HG02885 (cell line): ENCODE data around the gene CERS1.
A peak's percentile ranks its signal among the peaks of the same experiment; 100 is the strongest.

ENCODE experiments used
- ATAC-seq: cut with Tn5 transposase; IDR thresholded peaks from one replicate; pipeline ENCODE4 v1.9.1; 2021; ENCODE audit warnings: mild to moderate bottlenecking; ENCODE audit not compliant: unreplicated experiment, poor library complexity

CERS1 gene, protein sequence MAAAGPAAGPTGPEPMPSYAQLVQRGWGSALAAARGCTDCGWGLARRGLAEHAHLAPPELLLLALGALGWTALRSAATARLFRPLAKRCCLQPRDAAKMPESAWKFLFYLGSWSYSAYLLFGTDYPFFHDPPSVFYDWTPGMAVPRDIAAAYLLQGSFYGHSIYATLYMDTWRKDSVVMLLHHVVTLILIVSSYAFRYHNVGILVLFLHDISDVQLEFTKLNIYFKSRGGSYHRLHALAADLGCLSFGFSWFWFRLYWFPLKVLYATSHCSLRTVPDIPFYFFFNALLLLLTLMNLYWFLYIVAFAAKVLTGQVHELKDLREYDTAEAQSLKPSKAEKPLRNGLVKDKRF

DNA sequence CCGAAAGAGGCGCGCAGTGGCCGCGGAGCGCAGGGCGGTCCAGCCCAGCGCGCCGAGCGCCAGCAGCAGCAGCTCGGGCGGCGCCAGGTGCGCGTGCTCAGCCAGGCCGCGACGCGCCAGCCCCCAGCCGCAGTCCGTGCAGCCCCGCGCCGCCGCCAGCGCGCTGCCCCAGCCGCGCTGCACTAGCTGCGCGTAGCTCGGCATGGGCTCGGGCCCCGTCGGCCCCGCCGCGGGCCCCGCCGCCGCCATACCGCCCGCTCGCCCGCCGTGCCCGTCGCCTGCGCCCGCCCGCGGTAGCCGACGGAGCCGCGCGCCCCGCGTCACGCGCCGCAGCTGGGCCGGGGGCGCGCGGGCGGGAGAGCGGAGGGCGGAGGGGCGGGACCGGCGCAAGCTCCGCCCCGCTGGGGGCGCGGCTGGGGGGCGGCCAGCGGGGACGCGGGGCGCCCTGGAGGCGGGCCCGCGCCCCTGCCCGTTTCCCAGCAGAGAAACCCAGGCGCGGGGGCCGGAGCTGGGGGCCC is at the start of gene CERS1:
TSS of gene CERS1 (minus strand) at position 335 of the 518 bp plus-strand sequence. CDS start at position 249, 86 bp downstream.
- ATAC-seq: no peak

DNA sequence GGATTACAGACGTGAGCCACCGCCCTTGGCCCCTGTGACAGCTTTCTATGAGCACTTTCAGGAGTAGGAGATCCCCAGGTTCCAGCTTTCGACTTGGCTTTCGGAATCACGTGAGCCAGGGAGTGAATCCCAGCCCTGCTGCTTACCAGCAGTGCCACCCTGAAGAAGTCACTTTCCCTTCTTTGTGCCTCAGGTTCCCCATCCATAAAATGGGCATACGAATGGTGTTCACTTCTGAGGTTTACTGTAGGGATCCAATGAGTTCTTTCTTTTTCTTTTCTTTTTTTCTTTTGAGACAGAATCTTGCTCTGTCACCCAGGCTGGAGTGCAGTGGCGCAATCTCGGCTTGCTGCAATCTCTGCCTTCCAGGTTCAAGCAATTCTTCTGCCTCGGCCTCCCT is 49.3 kb upstream of the CERS1 start:
- no peak for ATAC-seq

DNA sequence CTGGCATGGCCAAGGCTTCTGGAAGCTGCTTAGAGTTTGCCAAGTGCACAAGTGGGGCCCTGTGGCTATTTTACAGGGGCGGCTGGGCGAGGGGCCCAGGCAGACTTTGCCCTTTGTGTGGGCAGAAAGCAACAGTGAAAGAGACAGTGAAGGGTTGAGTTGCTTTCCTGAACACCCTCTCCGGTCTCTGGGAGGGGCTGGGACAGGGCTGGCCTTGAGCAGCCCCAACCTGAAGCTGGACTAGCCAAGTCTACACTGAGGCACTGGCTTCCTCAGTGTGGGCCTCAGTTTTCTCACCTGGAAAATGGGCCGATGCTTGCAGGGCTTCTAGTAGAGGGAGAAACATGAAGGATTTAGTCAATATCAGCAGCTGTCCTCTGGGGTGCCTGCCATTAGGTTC is 47.5 kb upstream of the CERS1 start:
- no peak for ATAC-seq

DNA sequence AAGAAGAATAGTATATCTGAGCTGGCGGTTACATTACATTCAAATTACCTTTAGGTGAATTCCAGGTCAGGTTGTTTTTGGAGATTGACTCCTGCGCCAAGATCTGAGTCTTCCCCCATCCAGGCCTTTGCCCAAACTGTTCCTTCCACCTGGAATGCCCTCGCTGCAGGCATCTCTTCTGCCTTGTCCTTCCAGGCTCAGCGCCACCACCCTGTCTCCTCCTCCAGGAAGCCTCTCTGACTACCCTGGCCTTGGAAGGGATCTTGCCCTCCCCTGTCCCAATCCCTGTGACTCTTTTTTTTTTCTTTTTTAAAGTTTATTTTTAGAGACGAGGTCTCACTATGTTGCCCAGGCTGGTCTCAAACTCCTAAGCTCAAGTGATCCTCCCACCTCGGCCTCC is 46.7 kb upstream of the CERS1 start:
- no peak for ATAC-seq

DNA sequence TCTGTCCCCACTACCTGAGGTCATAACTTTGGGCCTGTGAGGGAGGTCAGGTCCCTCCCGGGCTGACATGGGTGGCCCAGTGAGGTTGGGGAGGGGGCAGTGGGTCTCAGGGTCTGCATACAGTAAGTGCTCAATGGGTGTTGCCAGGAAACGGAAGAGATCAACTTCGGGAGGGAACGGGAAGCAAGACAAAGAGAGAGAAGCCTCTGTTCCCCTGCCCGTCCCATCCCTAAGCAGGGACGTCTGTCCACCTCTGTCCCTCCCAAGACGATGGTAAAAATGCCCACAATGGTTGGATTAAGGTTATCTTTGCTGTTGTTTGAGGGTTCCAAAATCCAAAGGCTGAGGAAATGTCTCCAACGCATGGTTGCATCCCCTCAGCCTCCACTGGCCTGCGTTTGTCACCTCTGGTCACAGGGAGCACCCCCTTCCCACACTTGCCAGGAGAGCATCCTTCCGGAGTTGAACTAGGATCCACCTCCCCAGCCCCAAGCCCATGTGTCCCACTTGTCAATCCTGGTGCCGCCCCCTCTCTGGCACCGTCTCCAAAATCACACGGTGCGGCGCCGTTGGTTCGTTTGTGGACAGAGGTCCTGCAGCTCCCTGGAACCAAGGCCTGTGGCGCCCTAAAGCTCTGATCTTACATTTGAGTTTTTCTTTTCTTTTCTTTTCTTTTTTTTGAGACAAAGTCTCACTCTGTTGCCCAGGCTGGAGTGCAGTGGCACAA is 45.8 kb upstream of the CERS1 start:
- no peak for ATAC-seq

DNA sequence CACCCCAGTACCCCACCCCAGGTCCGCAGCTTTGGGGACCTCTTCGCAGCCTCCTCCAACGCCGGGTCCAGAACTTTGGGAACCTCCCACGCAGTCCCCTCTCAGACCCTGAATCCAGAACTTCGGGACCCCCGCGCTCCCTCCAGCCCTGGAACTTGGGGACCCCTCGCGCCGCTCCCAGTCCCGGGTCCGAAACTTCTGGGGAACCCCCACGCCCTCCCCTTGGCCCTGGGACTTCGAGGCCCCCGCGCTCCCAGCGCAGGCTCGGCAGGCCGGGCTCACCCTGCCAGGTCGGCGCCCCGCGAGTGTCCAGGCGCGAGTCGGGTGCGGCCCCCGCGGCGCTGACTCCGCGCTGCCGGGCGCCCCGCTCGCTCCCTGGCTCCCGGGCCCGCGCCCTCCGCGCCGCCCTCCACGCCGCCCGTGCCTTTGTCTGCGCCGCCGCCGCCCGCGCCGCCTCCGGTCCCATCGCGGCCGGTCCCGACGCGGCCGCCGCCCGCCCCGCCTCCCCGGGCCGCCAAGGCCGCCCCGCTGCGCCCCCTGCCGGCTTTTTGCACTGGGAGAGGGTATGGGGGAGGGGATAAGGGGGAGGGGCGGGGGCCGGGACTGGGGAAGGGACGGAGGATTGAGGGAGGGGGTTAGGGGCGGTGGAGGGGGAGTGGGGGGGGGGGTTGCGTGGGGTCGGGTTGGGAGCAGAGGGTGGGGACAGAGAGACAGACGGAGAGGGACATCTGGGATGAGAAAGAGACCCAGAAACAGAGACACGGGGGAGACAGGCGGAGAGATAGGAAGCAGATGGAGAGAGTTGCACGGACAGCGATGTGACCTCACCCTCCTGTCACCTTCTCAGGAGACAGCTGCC is 45.0 kb upstream of the CERS1 start, which contains the start of gene HOMER3:
TSS of gene HOMER3 (minus strand) at position 449 of the 859 bp plus-strand sequence. CDS start 2,235 bp downstream, outside the sequence.
- peak; percentile 59 for ATAC-seq

DNA sequence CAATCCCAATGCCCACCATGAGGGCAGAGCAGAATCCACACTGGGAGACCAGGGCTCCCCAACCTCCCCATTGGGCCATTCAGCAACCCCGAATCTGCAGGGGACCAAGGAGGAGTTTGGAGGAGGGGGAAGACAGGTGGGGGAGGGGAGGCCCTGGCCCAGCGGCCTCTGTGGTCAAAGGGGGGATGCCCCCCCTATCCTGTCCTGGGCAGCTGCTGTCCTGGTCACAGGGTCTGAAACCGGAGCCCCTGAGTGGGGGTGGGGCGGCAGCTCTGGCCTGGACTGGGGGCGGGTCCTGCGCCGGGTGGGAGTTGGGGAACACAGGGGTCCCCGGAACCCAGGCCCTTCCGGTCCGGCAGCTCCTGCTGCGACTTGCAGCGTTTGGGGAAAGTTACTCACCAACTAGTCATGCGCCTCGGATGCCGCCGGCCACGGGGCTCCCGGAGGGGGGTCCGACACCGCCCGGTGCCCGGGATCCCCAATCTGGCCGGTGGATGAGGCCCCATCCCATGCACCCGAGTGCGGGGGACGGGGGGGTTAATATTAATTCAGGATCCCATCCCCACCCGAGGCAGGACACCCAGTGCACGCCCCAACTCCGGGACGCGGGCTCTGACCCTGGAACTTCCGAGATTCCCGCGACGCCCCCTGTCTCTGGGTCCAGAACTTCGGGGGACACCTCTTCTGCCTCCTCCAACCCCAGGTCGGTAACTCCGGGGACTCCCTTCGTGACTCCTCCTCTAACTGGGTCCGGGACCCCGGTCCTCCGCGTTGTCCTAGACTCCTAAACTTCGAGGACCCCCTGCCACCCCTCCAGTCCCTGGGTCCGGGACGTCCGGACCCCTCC is 44.2 kb upstream of the CERS1 start:
- no peak for ATAC-seq

DNA sequence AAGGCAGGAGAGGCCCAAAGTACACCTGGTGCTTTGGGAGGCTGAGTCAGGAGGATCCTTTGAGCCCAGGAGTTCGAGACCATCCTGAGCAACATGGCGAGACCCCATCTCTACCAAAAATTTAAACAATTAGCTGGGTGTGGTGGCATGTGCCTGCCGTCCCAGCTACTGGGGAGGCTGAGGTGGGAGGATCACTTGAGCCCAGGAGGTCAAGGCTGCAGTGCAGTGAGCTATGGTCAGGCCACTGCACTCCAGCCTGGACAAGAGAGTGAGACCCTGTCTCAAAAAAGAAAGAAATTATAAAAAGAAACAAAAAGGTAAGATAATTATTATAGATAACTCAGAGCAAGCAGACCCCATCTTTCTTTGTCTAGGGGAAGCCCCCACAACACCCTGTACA is 43.2 kb upstream of the CERS1 start:
- no peak for ATAC-seq

DNA sequence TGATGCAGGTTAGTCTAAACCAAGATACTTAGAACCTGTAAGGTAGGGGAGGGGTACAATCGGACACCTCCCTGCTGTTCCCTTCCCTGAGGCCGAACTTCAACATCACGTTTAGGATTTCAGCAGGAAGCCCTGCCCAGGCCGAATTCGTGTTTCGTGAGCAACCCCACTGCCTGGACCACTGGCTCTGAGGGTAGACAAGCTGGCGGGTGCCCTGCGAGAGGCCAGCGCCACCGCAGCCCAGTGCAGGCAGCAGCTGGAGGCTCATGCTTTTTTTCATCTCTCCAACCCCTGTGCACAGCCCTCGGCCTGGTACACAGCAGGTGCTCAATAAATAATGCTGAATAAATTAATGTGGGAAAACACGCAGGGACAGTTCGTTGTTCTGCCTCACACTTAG is 37.3 kb upstream of the CERS1 start:
- no peak for ATAC-seq

DNA sequence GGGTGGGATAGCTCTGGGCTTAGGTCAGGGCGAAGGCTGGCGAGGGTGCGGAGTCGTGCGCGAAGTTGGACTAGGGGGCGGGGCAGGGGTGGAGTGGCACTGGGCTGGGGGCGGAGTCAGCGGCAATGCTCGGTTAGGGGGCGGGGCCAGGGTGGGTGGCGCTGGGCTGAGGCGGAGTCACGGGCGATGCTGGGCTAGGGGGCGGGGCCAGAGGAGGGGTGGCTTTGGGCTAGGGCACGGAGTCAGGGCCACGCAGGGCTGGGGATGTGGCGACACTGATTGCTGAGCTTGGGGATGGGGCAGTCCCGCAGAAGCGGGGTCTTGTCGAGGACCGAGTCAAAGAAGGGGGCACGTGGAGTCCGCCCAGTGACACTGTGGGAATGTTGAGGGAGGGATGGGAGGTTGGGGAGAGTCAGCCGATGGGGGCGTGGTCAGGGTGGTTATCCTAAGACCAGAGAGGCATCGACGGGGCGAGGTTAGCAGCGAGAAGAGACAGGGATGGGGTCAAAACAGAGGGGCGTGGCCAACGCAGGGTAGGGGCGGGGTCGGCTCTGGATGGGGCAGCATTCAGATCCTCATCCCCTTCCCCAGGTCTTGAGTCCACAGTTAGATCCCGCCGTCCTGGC is 36.4 kb upstream of the CERS1 start:
- peak; percentile 64 for ATAC-seq

DNA sequence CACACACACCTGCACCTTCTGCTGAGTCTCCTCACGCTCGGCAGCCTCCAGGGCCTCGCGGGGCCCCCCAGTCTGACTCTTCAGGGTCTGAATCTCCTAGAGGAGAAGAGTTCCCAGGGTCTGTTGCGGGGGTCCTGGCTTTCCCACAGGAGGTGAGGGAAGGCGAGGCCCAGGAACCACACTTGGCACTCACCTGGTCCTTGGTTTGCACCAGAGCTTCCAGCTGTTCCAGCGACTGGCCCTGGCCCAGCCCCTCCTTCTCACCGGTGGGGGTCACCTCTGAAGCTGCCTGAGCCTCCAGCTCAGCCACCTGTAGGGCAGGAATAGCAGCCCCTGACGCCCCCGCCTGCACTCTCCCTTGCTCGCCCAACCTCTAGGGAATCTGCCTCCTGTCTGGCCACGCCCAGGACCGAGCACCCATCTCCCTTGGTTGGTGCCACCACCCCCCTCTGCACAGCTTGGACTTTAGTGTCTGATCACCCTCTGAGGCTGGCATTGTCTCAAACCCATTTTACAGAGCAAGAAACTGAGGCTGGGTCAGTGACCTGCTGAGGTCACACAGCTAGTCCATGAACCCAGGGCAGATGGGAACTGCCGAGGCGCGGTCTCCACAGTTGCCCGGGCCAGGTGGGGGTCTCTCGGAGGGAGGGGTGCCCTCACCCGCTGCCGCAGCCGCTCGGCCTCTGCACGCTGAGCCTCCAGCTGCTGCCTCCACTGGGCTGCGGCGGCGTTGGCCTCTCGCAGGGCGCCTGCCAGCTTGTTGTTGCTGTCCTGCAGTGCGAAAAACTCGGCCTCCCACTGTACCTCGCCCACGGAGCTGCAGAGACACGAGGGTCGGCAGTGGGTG is 35.6 kb upstream of the CERS1 start:
- no peak for ATAC-seq

DNA sequence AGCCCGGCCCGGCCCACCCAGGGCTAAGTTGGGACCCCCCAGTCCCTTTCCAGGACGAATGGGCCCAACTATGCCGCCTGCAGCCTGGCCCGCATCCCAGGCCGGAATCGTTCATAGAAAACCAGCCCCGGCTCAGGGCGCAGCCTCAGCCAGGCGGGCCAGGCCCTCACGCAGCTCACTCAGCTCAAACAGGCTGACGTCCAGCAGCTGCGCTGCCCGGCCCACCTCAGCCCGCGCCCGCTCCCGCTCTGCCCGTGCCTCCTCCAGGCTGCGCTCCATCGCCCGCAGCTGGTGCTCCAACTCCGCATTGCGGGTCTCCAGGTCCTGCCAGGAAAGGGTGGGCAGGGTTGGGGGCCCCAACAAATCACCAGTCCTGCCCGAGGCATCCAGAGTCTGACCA is 33.4 kb upstream of the CERS1 start:
- ATAC-seq: no peak

DNA sequence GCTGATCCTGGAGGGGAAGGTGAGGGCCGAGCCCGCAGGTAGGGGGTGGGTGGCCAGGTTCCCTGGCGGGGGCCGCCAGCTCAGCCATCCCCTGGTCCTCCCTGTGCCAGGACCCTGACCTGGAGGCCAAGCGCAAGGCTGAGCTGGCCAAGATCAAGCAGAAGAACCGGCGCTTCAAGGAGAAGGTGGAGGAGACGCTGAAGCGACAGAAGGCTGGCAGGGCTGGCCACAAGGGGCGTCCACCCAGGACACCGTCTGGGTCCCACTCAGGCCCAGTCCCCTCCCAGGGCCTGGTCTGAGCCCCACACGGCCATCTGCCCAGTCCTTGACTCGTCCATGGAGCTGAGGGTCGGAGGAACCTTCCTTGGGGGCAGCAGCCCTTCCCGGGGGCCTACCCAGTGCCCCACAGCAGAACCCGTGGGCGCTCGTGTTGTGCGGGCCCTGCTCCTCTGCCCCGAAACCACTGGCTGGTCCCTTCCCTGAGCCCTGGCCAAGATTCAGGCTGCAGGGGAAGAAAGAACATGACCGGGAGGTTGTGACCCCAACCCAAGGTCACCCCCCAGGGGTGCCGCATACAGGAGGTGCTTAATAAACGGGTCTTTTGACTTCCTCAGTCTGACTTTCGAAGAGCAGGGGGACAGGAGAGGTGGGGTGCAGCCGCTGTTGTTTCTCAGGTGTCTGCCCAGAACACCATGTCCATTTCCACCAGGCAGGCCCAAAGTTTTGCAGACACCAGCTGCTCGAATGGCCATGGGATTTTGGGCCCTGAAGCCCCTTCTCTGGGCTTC is 32.3 kb upstream of the CERS1 start:
- ATAC-seq: no peak

DNA sequence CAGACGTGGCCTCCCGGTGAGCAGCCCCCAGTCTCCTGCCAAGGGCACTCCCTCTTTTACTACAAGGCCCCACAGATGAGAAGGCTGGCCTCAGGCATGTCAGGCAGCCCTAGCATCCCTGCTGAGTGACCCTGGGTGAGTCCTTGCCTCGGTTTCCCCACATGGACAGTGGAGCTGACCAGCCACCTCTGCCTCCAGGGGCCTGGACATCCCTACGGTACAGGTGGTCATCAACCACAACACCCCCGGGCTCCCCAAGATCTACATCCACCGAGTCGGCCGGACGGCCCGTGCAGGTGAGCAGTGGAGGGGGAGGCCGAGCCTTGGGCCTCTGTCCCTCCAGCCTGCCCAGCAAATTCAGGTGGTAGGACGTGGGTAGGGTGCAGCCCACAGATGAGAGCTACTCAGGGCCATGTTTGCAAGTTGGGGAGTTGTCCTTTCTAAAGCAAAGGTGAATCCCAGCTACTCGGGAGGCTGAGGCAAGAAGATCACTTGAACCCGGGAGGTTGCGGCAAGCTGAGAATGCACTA is 28.8 kb upstream of the CERS1 start:
- no peak for ATAC-seq

DNA sequence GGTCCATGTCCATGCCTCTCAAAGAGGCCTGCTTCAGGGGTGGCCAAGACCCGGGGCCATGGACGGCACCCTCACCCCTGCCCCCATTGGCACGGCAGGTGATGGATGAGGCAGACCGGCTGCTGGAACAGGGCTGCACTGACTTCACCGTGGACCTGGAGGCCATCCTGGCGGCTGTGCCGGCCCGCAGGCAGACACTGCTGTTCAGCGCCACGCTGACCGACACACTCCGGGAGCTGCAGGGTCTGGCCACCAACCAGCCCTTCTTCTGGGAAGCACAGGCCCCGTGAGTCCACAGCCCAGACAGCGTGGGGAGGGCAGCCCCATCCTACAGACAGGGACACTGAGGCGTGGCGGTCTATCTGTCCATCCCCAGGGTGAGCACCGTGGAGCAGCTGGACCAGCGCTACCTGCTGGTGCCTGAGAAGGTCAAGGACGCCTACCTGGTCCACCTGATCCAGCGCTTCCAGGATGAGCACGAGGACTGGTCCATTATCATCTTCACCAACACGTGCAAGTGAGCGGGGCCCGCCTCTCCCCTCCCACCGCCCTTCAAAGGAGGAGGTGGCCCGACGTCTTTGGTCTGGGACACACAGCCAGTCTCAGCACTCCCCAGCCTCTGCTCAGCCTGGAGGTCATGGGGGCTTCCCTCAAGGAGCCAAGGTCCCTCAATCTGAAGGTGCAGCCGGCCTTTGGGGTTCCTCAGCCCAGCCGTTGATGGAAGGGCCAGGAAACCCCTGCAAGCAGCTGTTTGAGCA is 26.4 kb upstream of the CERS1 start:
- no peak for ATAC-seq

DNA sequence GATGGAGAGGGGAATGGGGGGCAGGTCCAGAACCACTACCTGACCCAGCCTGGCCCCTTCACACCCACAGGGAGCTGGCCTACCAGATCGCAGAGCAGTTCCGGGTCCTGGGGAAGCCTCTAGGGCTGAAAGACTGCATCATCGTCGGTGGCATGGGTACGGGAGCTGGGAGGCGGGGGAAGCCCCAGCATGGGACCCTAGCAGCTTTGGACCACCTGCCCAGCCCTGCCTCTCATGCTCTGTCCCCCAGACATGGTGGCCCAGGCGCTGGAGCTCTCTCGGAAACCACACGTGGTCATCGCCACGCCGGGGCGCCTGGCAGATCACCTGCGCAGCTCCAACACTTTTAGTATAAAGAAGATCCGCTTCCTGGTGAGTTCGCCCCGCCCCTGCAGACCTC is 25.6 kb upstream of the CERS1 start:
- ATAC-seq: no peak

DNA sequence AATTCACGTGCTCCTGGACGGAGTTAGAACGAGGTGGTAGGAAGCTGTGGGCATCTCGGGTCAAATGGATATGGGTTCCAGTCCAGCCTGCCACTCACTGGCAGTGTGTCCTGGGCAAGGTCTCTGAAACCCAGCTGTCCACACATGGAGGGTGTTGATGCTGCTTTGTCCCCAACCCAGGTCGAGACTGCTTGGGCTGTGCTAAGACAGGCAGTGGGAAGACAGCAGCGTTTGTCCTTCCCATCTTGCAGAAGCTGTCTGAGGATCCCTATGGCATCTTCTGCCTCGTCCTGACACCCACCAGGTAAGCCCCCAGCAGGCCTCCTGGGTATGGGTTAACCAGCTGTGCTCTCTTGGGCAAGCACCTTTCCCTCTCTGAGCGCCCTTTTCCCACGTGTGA is 24.4 kb upstream of the CERS1 start:
- no peak for ATAC-seq
